PC-3 (cell line): ENCODE measurements around the gene C1QB. TPM values are rescaled to one million over a fixed set of nuclear protein-coding genes. Genes with fewer than 3 reads are reported as not detected.
"Not testable (repeated sequence)": the region's sequence is repeated elsewhere in the genome, so short reads cannot be mapped to it uniquely, and the experiment has no call there.

Experiments
- ATAC-seq: fragments of 200-7000 bp; cut with Tn5 transposase; 2 replicates; pipeline ENCODE4 v1.9.1; 2020; ENCODE audit warnings: mild to moderate bottlenecking, moderate library complexity
- BruUV-seq: library from RNA; stranded (reverse); fragments of 400-500 nt; replicated peaks from 2 replicates; lab custom pipeline; 2021; lab: Mats Ljungman, UMichigan
- CTCF ChIA-PET: fragments of 300-600 bp; sonication (Branson Sonifier 250); formaldehyde crosslinking; loops from one replicate; lab custom pipeline; 2022; ENCODE audit warnings: antibody characterized with exemption; lab: Charles Lee
- POLR2A ChIA-PET: fragments of 300-600 bp; sonication (Branson Sonifier 250); formaldehyde crosslinking; loops from one replicate; lab custom pipeline; 2022; ENCODE audit warnings: antibody characterized with exemption; ENCODE audit not compliant: unreplicated experiment; lab: Charles Lee
- DNase-seq: peaks from one replicate; pipeline ENCODE4 v3.0.0-alpha.2; 2015
- H2AFZ ChIP-seq: fragments of 300-600 bp; sonication (generic); 2 replicates; pipeline ENCODE4 v1.6.0; 2016; ENCODE audit warnings: antibody characterized with exemption, low read length
- H3F3A ChIP-seq: fragments of 300-600 bp; sonication (generic); one replicate; pipeline ENCODE4 v1.6.0; 2017; ENCODE audit warnings: antibody characterized with exemption, low read length, control low read depth, mild to moderate bottlenecking; ENCODE audit not compliant: unreplicated experiment
- H3K27ac ChIP-seq: fragments of 300-600 bp; sonication (generic); 2 replicates; pipeline ENCODE4 v1.5.1; 2016; ENCODE audit warnings: mild to moderate bottlenecking, low read length
- H3K27me3 ChIP-seq: fragments of 300-600 bp; sonication (generic); 2 replicates; pipeline ENCODE4 v1.6.1; 2016; ENCODE audit warnings: low read length, mixed read lengths
- H3K36me3 ChIP-seq: fragments of 300-600 bp; sonication (generic); 2 replicates; pipeline ENCODE4 v1.6.1; 2016; ENCODE audit warnings: low read depth, mixed run types, low read length, mixed read lengths
- H3K4me1 ChIP-seq: fragments of 300-600 bp; sonication (generic); 2 replicates; pipeline ENCODE4 v1.5.1; 2016; ENCODE audit warnings: low read length; ENCODE audit not compliant: insufficient read depth
- H3K4me2 ChIP-seq: fragments of 300-600 bp; sonication (generic); 2 replicates; pipeline ENCODE4 v1.6.0; 2016; ENCODE audit warnings: low read length
- H3K4me3 ChIP-seq: fragments of 300-600 bp; sonication (generic); 2 replicates; pipeline ENCODE4 v1.5.1; 2016; ENCODE audit warnings: mild to moderate bottlenecking, low read length, mixed read lengths
- H3K79me2 ChIP-seq: fragments of 300-600 bp; sonication (generic); 2 replicates; pipeline ENCODE4 v1.6.1; 2017; ENCODE audit warnings: low read length, mixed read lengths
- H3K9ac ChIP-seq: fragments of 300-600 bp; sonication (generic); 2 replicates; pipeline ENCODE4 v1.6.0; 2016; ENCODE audit warnings: mild to moderate bottlenecking, low read length
- H3K9me2 ChIP-seq: fragments of 300-600 bp; sonication (generic); replicated peaks from 2 replicates; pipeline ENCODE4 v1.6.1; 2016; ENCODE audit warnings: mixed run types, low read length, mixed read lengths
- H3K9me3 ChIP-seq: fragments of 300-600 bp; sonication (generic); 2 replicates; pipeline ENCODE4 v1.6.1; 2016; ENCODE audit warnings: low read length, mixed read lengths
- H4K20me1 ChIP-seq: fragments of 300-600 bp; sonication (generic); 2 replicates; pipeline ENCODE4 v1.6.1; 2016; ENCODE audit warnings: low read length, mixed read lengths
- EZH2 ChIP-seq: fragments of 300-600 bp; sonication (generic); IDR thresholded peaks from one replicate; pipeline ENCODE4 v1.6.1; 2017; ENCODE audit warnings: antibody characterized with exemption, mild to moderate bottlenecking, low read length; ENCODE audit not compliant: unreplicated experiment
- EZH2phosphoT487 ChIP-seq: fragments of 300-600 bp; sonication (generic); IDR thresholded peaks from 2 replicates; pipeline ENCODE4 v1.6.1; 2018; ENCODE audit warnings: mild to moderate bottlenecking, antibody characterized with exemption, low read length, borderline replicate concordance
- intact Hi-C: fragments of 100-400 bp; cut with micrococcal nuclease; formaldehyde crosslinking; loops from 2 replicates; pipeline ENCODE4 v1.9.0; 2023
- total RNA-seq: library from RNA; depleted of rRNA; stranded (reverse); fragments of >200 nt; gene quantifications from 2 replicates; pipeline ENCODE4 v1.2.3, GENCODE V29; 2014
- TF ChIP-seq, protein P1 (sequence below): fragments of 300-600 bp; sonication (generic); conservative IDR thresholded peaks from 2 replicates; pipeline ENCODE4 v1.5.1; 2017; ENCODE audit warnings: antibody characterized with exemption, low read depth, mild to moderate bottlenecking, low read length

C1QB gene
- total RNA-seq, 1 experiment from 2014 or later: not detected

DNA sequence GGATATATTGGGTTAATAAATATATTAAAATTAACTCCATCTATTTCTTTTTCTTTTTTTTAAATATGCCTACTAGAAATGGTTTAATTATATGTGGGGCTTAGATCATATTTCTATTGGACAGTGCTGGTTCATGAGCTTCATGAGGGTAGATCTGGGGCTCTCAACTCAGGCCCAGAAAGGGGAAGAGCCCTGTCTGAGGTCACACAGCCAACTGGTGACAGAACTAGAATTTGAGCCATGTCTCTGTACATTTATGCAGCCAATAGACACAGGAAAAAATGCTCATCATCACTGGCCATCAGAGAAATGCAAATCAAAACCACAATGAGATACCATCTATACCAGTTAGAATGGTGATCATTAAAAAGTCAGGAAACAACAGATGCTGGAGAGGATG lies 52.5 kb downstream of the C1QB start:
- ChIA-PET CTCF (no interaction called here), POLR2A (interaction anchor here (0.7 kb wide), 1 partner anchor 27 kb away, joined by 6 read pairs; no protein-coding TSS in a partner anchor)
- H3K36me3 ChIP-seq: no peaks in the 10 kb centered on the region
- no peaks in the 10 kb centered on the region for H3K9me2 ChIP-seq
- DNase-seq: no peak
- no peaks in the 10 kb centered on the region for H3K27me3 ChIP-seq
- no peaks in the 10 kb centered on the region for H3K79me2 ChIP-seq
- no peak overlapping the region for H3K9ac ChIP-seq
- H3F3A ChIP-seq: no peaks in the 10 kb centered on the region
- H3K4me3 ChIP-seq: no peak overlapping the region
- H3K4me2 ChIP-seq: no peak overlapping the region
- no peak overlapping the region for H2AFZ ChIP-seq
- ATAC-seq: no peak
- intact Hi-C loops: no loop called here
- no peaks in the 10 kb centered on the region for H4K20me1 ChIP-seq
- no peak for TF ChIP-seq EZH2
- TF ChIP-seq, protein P1, sequence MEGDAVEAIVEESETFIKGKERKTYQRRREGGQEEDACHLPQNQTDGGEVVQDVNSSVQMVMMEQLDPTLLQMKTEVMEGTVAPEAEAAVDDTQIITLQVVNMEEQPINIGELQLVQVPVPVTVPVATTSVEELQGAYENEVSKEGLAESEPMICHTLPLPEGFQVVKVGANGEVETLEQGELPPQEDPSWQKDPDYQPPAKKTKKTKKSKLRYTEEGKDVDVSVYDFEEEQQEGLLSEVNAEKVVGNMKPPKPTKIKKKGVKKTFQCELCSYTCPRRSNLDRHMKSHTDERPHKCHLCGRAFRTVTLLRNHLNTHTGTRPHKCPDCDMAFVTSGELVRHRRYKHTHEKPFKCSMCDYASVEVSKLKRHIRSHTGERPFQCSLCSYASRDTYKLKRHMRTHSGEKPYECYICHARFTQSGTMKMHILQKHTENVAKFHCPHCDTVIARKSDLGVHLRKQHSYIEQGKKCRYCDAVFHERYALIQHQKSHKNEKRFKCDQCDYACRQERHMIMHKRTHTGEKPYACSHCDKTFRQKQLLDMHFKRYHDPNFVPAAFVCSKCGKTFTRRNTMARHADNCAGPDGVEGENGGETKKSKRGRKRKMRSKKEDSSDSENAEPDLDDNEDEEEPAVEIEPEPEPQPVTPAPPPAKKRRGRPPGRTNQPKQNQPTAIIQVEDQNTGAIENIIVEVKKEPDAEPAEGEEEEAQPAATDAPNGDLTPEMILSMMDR: no peak
- TF ChIP-seq EZH2phosphoT487: no peak
- H3K9me3 ChIP-seq: no peaks in the 10 kb centered on the region
- BruUV-seq: no TSS peak
- no peak overlapping the region for H3K27ac ChIP-seq
- peaks cover 14% of the 10 kb centered on the region; the same call in 1 of the 2 replicates for H3K4me1 ChIP-seq

DNA sequence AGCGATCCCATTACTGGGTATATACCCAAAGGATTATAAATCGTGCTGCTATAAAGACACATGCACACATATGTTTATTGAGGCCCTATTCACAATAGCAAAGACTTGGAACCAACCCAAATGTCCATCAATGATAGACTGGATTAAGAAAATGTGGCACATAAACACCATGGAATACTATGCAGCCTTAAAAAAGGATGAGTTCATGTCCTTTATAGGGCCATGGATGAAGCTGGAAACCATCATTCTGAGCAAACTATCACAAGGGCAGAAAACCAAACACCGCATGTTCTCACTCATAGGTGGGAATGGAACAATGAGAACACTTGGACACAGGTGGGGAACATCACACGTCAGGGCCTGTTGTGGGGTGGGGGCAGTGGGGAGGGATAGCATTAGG lies 53.1 kb downstream of the C1QB start:
- BruUV-seq, CTCF ChIA-PET, H3K36me3 ChIP-seq, H3K9ac ChIP-seq, H3K27me3 ChIP-seq, H2AFZ ChIP-seq, H3K9me3 ChIP-seq, H4K20me1 ChIP-seq, H3K79me2 ChIP-seq, ATAC-seq, intact Hi-C loops, H3K4me3 ChIP-seq, H3K9me2 ChIP-seq, POLR2A ChIA-PET, H3K27ac ChIP-seq, H3K4me2 ChIP-seq, H3F3A ChIP-seq, DNase-seq: not testable (repeated sequence)
- H3K4me1 ChIP-seq: peaks cover 14% of the 10 kb centered on the region; the same call in 1 of the 2 replicates

DNA sequence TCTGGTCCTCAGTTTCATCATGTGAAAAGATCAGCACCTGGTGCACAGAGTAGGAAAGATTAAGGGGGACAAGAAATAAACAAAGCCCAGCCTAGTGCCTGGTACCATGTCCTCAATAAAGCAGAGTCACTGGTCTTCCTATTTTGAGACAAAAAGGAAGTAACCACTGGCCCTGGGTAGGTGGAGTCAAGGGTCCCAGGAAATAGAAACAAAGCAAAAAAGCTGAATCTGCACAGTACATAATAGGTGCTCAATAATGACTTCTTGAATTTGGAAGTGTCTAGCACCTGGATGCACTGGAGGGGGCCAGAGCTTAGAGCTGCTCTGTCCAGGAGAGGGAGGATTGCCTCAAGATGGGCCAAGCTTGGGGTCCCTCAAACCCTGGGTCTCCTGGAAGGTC lies 55.7 kb downstream of the C1QB start:
- H3K36me3 ChIP-seq: no peaks in the 10 kb centered on the region
- no peaks in the 10 kb centered on the region for H3K9me3 ChIP-seq
- no peak overlapping the region for H2AFZ ChIP-seq
- no peak overlapping the region for H3K4me2 ChIP-seq
- TF ChIP-seq EZH2 (no peak), EZH2phosphoT487 (no peak)
- TF ChIP-seq, protein P1: no peak
- CTCF ChIA-PET: no interaction called here
- no peaks in the 10 kb centered on the region for H3F3A ChIP-seq
- intact Hi-C loops: no loop called here
- H3K4me3 ChIP-seq: no peak overlapping the region
- peaks cover 6% of the 10 kb centered on the region; the same call in 1 of the 2 replicates for H3K79me2 ChIP-seq
- POLR2A ChIA-PET: no interaction called here
- DNase-seq (no peak), ATAC-seq (no peak)
- no peaks in the 10 kb centered on the region for H3K27me3 ChIP-seq
- peaks cover 6% of the 10 kb centered on the region; the same call in 1 of the 2 replicates for H4K20me1 ChIP-seq
- peaks cover 23% of the 10 kb centered on the region for H3K4me1 ChIP-seq
- no peaks in the 10 kb centered on the region for H3K9me2 ChIP-seq
- no peak overlapping the region for H3K9ac ChIP-seq
- BruUV-seq: no TSS peak
- H3K27ac ChIP-seq: no peak overlapping the region
